Breast epithelium (tissue), 3 donors: ENCODE data around the gene UPK2.

Source experiments
- POLR2A ChIP-seq: fragments of 450-650 bp; IDR thresholded peaks from one replicate; pipeline ENCODE4 v1.6.1; 2016; ENCODE audit warnings: antibody characterized with exemption, mild to moderate bottlenecking, moderate library complexity
- TF ChIP-seq, protein P1 (sequence below), 3 donors: fragments of 450-650 bp; IDR thresholded peaks; one replicate each; pipeline ENCODE4 v1.5.1; 2016 to 2017; ENCODE audit warnings: antibody characterized with exemption in 3 of 3, mild to moderate bottlenecking in 3 of 3, moderate library complexity in 3 of 3

DNA sequence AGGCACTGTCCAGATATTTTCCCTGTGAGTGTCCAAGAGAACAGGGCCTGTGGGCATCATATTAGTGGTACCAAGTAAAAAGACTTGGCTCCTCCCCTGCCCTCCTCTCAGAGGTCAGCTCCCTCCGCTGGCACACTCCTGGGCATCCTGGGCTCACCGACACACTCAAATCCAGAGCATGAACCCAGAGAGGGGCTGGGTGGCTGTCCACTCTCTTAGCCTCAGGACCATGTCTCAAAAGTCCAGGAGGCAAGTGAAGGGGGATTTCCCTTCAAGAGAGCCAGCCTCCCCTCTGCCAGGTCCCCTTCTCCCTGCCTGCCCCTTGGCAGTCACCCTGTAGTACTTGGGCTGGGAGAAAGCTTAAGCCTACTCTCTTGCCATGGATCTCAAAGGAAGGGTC lies 40.7 kb upstream of the UPK2 start:
- TF ChIP-seq POLR2A: no peak
- TF ChIP-seq, protein P1, sequence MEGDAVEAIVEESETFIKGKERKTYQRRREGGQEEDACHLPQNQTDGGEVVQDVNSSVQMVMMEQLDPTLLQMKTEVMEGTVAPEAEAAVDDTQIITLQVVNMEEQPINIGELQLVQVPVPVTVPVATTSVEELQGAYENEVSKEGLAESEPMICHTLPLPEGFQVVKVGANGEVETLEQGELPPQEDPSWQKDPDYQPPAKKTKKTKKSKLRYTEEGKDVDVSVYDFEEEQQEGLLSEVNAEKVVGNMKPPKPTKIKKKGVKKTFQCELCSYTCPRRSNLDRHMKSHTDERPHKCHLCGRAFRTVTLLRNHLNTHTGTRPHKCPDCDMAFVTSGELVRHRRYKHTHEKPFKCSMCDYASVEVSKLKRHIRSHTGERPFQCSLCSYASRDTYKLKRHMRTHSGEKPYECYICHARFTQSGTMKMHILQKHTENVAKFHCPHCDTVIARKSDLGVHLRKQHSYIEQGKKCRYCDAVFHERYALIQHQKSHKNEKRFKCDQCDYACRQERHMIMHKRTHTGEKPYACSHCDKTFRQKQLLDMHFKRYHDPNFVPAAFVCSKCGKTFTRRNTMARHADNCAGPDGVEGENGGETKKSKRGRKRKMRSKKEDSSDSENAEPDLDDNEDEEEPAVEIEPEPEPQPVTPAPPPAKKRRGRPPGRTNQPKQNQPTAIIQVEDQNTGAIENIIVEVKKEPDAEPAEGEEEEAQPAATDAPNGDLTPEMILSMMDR (IDR thresholded peaks at IDR 0.05): no peak
